ENCODE measurements around the gene SLX4.
"Not testable (repeated sequence)": the region's sequence is repeated elsewhere in the genome, so short reads cannot be mapped to it uniquely, and the experiment has no call there.

The SLX4 gene

DNA sequence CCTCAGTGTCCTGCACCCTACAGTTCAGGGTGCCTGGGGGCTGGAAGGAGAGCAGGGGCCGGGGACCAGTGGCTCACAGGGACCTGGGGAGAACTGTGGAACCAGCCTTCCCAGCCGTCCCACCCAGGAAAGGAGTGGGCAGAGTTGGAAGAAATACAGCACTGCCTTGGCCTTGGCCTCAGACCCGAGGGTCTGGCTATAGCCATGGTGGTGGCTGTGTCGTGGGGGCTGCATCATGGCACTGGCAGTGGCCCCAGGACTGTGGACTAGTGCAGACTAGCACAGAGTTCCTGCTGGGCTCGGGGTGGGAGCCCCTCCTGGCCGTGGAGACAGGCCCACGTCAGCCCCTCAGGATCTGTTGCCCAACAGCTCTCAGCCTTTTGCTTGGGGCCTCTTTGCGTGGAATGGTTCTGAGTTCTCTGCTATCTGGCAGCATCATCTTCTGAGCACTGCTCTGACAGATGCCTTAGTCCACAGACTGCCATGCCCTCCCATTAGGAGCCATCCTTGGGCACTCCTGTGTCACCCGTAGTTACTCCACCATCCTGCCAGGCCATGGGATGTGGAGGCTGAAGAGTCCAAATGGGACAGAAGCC lies 30.5 kb upstream of the SLX4 start:
- no peak for DNase-seq (ENCODE audit: low read depth in 1 of 2, low spot score in 1 of 2)

DNA sequence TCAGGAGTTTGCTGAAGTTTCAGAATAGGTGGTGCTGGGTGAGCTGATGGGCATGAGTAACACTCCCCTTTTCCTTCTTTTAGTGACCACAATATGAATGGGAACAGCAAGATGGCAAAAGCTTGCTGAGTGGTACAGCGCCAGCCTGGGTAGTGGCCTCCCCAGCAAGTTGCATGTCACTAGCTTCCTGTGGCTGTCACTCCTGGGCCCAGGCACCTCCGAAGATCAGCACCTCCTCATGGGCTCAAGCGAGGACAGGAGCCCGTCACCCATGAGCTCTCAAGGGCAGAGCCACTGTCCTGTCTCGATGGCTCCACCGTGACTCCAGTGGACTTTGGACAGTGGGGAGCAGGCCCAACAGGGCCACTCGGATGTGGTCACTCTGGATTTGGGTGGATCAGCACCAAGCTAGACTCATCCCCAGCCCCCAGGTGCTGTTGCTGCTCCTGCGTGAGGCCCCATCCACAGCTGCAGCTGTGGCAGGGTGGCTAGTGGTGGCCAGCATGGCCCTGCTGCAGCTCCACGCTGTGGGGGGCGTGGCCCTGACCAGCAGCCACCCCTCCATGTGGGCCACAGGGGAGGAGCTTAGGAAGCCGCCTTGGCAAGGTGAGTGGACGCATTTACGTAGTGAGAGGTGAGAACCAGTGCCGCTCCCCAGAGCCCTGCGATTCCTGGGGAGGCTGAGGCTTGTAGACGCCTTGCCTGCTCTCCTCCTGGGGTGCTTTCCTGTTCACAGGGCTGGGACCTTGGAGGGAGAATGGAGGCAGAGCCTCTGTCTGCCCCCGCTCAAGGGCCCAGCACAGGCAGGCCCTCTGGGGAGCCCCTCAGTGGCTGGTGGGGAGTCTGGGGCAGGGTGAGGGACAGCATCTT lies 29.5 kb upstream of the SLX4 start:
- no peak for DNase-seq (ENCODE audit: low read depth in 1 of 2, low spot score in 1 of 2)

DNA sequence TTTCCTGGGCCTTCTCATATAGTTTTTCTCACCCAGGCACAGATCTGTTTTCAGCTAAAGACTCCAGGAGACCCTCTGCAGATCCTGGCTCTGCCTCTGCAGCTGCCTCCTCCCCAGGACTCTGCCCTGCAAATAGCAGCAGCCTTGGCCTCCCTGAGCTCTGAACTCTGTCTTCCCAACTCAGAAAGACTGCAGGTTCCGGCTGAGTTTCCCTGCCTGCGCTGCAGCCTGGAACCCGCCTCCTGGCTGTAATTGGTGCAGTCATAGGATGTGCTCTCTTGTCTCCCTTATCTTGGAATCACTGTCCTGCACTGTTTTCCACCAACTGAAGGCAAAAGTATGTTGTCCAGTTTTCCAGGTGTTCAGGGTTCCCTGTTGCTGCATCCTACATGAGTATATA lies 28.8 kb upstream of the SLX4 start:
- DNase-seq (ENCODE audit: low read depth in 1 of 2, low spot score in 1 of 2): no peak

DNA sequence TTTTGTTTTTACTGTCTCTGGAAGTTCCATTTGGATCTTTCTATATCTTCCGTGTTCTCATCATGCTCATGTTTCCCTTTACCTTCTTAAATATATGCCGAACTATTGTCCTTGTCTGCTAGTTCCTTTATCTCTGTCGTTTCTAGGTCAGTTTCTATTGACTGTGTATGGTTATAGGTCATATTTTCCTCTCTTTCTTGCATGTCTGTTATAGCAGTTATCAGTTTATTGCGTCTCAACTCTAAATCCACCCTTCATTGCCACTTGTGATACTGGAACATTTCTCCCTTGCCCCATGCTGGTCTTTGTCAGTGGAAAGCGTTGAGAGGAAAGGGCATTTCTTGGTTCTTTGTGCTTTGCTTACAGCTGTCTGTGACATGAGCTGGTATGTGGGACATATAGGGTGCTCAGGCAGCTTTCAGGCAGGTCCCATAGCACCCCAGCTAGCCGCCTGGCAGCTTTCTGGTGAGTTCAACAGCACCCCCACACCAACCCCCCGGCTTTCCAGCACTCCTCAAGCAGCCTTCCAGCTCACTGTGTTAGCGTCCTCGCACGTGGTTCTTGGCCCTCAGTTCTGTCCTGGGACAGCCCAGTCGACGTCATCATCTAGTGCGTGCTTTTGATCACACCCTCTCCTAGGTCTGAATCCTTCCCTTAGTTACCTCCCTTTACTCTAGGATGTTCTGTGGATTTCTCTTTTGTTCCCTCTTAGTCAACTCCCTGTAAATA lies 27.7 kb upstream of the SLX4 start:
- no peak for DNase-seq (ENCODE audit: low read depth in 1 of 2, low spot score in 1 of 2)

DNA sequence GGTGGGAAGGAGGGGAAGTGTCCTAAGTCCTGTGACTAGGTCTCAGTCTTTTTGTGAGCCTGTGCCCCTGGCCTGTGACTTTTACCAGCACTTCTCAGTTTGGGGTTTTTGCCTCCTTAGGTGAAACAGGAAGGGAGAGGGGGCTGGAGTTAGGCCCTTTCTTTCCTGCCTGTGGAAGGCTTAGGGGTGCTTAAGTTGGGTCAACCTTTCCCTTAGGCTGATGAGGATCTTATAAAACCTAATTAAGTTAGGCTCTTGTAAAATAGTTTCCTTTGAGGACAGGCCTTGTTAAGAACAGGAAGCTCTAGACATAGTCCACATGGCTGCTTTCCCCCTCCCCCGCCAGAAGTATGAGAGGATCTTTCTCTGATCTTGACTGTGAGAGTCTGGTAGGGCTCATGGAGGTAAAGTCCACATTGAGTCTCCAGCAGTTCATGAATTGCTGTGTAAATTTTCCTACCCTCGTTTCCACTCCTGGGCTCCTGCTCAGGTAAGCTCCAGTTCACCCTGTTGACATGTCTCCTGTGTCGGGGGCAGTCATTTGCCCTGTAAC lies 26.0 kb upstream of the SLX4 start:
- no peak for DNase-seq (ENCODE audit: low read depth in 1 of 2, low spot score in 1 of 2)

DNA sequence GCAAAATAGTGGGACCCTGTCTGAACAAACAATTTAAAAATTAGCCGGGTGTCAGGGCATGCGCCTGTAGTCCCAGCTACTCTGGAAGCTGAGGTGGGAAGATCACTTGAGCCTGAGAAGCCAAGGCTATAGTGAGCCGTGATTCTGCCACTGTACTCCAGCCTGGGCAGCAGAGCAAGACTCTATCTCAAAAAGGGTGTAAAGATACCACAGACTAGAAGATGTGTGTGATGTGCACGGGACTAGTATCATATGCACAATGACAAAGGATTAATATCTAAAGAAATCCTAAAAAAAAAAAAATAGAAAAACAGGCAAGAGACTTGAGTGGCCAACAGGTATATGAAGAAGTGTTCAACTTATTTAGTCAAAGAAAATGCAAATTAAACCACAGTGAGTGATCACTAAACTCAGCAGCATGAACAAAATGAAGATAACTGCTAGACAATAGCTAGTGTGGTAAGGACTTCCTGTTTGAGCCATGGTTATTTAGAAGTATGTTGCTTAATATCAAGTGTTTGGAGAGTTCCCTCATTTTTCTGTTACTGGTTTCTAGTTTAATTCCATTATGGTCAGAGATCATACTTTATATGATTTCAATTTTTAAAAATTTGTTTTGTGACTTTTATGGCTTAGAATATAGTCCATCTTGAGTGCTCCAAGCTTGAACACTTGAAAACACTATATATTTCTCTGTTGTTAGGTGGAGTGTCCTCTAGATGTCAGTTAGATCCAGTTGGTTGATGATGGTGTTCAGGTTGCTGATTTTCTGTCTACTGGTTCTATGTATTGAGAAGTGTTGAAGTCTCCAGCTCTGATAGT lies 14.7 kb upstream of the SLX4 start:
- no peak for DNase-seq (ENCODE audit: low read depth in 1 of 2, low spot score in 1 of 2)

DNA sequence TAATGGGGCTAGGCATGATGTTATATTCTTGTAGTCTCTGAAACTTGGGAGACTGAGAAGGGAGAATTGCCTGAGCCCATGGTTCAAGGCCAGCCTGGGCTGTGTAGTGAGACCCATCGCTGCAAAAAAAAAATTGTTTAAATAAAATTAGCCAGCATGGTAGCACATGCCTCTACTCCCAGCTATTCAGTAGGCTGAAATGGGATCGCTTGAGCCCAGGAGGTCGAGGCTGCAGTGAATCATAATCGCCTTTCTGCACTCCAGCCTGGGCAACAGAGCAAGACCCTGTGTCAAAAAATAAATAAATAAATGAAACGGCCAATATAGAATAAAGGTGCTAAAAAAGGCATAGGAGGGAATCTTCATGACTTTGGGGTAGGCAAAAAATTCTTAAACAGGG lies 13.9 kb upstream of the SLX4 start:
- DNase-seq (ENCODE audit: low read depth in 1 of 2, low spot score in 1 of 2): no peak

DNA sequence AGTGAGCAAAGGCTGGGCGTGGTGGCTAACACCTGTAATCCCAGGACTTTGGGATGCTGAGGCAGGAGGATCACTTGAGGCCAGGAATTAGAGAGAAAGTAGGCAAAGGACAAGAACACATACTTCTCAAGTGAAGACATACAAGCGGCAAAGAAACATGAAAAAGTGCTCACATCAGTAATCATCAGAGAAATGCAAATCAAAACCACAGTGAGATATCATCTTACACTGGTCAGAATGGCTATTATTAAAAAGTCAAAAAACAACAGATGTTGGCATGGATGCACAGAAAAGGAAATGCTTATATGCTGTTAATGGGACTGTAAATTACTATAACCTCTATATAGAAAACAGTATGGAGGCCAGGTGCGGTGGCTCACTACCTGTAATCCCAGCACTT lies 12.2 kb upstream of the SLX4 start:
- no peak for DNase-seq (ENCODE audit: low read depth in 1 of 2, low spot score in 1 of 2)

DNA sequence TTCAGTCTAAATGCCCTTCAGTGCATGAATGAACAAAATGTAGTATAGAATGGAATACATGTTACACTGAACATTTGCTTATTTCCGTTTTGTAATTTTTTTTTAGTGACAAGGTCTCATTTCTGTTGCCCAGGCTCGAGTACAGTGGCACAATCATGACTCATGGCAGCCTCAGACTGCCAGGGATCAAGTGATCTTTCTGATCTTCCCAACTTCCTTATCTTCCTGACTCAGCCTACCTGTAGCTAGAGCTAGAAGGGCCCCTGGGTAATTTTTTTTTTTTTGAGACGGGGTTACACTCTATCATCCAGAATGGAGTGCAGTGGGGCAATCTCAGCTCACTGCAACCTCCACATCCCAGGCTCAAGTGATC lies 7.3 kb upstream of the SLX4 start:
- DNase-seq (ENCODE audit: low read depth in 1 of 2, low spot score in 1 of 2): no peak

DNA sequence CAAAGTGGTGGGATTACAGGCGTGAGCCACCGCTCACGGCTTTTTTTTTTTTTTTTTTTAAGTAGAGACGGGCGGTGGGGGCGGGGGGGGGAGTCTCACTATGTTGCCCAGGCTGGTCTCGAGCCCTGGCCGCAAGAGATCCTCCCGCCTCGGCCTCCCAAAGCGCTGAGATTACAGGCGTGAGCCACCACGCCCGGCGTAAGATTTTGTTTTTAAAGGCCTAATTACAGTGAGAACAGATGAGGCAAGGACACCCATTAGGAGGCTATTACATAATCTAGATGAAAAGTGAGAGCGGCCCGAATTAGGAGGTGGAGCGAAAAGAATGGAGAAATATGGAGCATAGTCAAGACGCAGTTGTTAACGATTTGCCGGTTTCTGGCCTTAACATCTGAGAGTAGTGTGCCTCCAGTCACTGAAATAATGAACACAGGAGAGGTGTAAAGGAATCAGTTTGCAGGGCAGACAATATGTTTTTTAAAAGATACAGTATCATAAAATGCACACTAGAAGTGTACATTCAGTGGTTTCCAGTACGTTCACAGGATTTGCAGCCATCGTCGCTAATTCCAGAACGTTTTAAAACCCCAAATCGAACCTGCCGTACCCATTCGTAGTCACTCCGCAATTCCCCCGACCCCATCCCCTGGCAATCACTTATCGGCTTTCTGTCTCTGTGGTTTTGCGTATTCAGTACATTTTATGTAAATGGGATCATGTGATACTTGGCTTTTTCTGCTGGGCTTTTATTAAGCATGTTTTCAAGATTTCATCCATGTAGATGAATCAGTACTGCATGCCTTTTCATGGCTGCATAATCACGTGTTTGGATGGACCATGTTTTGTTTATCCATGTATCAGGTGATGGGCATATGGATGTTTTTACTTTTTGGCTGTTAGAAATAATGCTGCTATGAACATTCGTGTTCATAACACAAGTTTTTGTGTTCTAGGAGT lies 1.4 kb upstream of the SLX4 start:
- no peak for DNase-seq (ENCODE audit: low read depth in 1 of 2, low spot score in 1 of 2)

DNA sequence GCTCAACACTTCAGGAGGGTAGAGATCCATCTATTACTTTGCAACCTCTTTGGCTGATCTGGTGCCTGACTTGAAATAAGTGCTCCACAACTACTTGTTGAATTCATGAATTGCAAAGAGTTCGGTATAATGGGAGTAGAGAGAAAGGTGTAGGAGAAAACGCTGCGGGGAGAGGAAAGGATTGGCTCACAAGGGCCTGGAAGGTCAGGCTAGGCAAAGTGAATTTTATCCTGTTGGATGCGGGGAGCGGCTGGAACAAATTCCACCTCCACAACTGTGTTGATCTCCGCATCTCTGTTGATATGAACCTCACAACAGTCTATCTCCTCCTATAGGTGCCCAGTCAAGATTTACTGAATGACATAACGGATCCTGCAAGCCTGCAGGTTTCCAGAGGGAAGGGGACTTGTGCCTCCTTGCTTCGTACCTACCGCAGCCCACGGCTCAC lies 684 bp downstream of the SLX4 start:
- DNase-seq (ENCODE audit: low read depth in 1 of 2, low spot score in 1 of 2): no peak

DNA sequence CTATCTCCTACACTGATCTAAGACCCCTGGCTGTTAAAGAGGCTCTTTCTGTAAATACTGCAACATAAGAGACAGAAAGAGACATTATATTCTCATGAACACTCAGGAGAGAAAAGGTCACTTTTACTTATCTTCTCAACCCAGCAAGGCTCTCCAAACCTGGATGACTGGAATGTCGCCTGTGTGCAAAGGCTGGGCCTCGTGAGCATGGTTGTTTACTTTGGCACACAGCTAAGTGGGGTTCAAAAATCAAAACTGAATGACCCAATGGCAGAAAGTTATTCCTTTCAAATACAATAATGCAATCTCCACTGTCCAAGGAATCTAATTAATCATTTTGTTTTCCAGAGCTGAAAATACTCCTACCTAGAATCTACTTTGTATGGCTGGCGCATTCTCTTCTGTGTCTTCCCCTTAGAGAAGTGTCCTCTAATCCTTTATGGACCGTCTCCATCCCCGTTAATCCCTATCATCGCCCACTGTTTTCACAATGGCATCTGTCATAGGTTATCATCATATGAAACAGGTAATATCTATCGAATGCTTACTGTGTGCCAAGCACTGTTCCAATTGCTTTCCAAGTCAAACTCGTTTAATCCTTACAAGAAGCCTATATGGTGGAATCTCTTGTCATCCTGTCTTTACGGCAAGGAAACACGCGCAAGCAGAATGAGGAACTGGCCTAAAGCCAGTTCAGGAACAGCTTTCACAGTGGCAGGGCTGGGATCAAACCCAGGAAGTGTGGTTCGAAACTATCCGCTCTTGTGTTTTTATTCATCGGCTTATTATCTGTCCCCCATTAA lies 1.3 kb downstream of the SLX4 start:
- DNase-seq (ENCODE audit: low read depth in 1 of 2, low spot score in 1 of 2): no peak

DNA sequence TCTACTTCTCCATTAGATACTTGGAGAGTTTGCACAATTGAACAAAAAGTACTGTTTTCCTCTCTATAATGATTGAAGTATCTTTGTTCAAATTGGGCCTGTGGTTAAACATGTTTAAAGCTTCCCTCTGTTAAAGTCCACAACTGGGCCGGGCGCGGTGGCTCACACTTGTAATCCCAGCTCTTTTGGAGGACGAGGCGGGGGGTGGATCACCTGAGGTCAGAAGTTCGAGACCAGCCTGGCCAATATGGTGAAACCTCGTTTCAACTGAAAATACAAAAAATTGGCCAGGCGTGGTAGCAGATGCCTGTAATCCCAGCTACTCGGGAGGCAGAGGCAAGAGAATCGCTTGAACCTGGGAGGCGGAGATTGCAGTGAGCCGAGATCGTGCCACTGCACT lies 2.4 kb downstream of the SLX4 start:
- not testable (repeated sequence) for DNase-seq (ENCODE audit: low read depth in 1 of 2, low spot score in 1 of 2)

DNA sequence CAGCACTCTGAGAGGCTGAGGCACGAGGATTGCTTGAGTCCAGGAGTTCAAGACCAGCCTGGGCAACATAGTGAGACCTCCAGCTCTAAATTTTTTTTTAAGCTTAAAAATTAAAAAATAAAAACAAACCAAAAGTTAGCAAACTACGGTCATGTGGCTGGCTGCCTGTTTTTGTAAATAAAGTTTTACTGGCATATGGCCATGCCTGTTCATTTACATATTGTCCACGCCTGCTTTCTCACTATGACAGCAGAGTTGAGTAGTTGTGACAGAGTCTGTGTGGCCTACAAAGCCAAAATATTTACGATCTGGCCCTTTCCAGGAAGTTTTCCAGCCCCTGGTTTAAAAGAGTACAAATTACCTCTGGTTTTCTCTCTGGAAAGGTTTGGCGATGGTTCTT lies 3.3 kb downstream of the SLX4 start:
- DNase-seq (ENCODE audit: low read depth in 1 of 2, low spot score in 1 of 2): no peak

DNA sequence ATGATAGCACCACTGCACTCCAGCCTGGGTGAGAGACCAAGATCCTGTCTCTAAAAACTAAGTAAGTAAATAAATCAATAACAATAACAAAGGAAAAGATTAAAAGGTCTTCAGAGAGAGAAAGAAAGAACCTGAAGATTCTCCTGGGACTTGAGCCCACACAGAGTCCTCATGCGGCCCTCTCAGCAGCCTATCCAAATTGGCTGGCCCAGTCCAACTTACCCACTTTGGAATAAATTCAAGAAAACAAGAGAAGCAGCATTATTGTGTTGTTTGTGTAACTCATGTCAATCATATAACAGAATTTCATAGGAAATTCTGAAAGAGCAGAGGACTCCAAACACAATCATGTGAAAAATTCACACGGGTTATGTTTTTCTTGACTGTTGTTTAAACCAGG lies 3.8 kb downstream of the SLX4 start:
- DNase-seq (ENCODE audit: low read depth in 1 of 2, low spot score in 1 of 2): no peak

DNA sequence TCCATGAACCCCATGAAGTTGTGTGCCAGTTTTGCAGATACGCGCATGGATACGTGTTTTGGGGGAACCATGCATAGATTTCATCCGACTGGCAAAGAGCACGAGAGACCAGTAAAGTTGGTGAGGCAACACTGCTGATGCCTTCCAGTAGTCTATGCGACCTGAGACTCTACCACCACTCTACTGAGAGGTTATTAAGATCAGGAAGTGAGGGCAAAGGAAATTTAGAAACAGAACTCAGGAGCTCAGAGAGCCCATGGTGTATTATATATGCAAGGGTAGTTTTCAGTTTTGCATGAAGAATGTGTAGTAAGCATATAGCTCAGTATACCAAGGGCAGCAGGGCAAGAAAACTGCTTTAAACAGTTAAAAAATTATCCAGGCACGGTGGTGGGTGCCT lies 4.2 kb downstream of the SLX4 start:
- DNase-seq (ENCODE audit: low read depth in 1 of 2, low spot score in 1 of 2): no peak

DNA sequence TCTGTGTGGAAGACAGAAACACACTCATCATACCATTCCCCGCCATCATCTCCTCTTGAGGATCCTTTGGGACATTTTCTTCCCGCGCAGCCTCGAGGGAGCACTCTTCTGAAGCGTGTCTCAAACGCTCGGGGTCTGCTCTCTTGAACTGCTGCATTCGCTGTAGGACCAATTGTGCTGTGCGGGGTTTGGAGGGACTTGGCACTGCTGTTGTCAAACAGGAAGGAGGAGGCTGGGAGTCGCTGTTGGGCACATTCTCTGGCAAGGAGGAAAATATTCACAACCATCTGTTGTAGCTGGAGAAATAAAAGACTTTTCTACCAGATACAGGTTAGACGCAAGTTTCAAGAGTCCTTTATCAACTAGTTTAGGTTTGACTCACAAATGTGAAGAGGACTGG lies 5.0 kb downstream of the SLX4 start:
- no peak for DNase-seq (ENCODE audit: low read depth in 1 of 2, low spot score in 1 of 2)

DNA sequence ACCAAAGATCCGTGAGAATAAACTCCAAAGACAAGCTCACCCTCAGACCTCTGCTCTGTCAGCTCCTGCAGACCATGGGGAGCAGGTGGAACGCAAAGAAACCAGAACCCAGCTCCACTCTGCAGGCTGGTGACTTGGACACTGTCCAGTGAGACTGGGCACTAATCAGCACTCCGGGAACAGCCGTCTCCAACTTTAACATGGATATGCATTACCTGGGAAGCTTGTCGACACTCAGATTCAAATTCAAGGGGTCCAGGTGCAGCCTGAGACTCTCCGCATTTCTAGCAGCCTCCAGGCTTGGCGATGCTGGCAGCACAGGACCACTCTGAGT lies 9.1 kb downstream of the SLX4 start:
- DNase-seq (ENCODE audit: low read depth in 1 of 2, low spot score in 1 of 2): no peak

DNA sequence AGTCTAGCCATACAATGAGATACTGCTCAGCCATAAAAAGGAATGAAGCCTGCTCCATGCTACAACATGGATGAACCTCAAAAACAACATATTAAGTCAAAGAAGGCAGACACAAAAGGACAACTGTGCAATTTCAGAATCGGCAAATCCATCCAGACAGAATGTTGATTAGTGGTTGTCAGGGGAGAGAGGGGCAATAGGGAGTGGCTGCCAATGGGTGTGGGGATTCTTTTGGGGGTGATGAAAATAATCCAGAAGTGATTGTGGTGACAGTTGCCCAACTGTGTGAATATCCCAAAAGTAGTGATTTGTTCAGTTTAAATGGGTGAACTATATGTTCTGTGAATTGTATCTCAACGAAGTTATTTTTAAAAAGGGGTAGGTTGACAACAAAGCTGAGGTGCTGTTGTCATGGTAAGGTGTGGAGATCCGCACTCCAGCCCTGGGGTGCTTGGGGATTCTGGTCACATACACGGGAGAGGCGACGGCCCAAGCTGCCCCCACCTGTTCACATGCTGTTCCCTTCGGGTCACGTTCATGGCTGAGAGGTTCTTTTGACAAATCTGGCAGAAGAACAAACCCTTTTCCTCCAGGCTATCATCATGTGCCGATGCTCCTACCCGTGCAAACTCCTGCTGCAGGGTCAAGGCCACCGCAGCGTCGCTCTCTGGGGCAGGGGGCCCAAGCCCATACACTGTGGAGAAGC lies 9.6 kb downstream of the SLX4 start:
- no peak for DNase-seq (ENCODE audit: low read depth in 1 of 2, low spot score in 1 of 2)
